ENCODE results near the gene CDK4.

Gene CDK4

GRCh38 chr12:57735952-57736740 lies 16.0 kb downstream of the CDK4 start:
- no peak for DNase-seq (ENCODE audit: low spot score in 2 of 2)
- H3K9me3 ChIP-seq, result no peaks in the 10 kb centered on the region
- in situ Hi-C loops (cut with MboI; ENCODE audit: low sequenced_read_pairs), result no loop called here
- H3K4me1 ChIP-seq, result no peaks in the 10 kb centered on the region
- H3K36me3 ChIP-seq (replicated peaks), result no peaks in the 10 kb centered on the region
- H3K4me3 ChIP-seq, result no peak overlapping the region
- peaks cover 5% of the 10 kb centered on the region; the same call in 1 of the 2 replicates for H3K27me3 ChIP-seq (ENCODE audit: low read depth)

GRCh38 chr12:57735198-57735855 lies 16.8 kb downstream of the CDK4 start:
- no peak for DNase-seq (ENCODE audit: low spot score in 2 of 2)
- Histone ChIP-seq H3K4me3 (no peak overlapping the region), H3K27me3 (ENCODE audit: low read depth) (peaks cover 3% of the 10 kb centered on the region; the same call in 1 of the 2 replicates), H3K36me3 (replicated peaks) (no peaks in the 10 kb centered on the region), H3K4me1 (no peaks in the 10 kb centered on the region), H3K9me3 (no peaks in the 10 kb centered on the region)
- in situ Hi-C loops (cut with MboI; ENCODE audit: low sequenced_read_pairs), result no loop called here

DNA sequence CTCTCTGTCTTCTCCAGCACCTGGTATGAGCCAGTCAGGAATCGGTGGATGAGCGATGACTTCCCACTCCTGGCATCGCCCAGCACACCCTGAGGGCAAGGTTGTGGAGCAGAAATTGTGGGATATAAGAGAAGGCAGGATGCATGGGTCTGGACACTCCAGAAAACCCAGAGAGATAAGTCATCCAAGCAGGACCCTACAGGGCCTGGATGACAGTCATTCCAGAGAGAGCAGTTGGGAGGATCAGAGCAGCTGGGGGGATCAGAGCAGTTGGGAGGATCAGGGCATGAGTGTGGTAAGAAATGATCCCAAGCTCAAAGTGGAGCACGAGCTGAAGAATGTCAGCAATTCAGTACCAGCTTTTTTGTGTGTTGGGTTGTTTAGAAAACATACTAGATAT lies 17.5 kb downstream of the CDK4 start:
- no peaks in the 10 kb centered on the region for H3K36me3 ChIP-seq (replicated peaks)

GRCh38 chr12:57733928-57734327 lies 18.2 kb downstream of the CDK4 start:
- in situ Hi-C loops (cut with MboI; ENCODE audit: low sequenced_read_pairs), result no loop called here
- Histone ChIP-seq H3K9me3 (no peaks in the 10 kb centered on the region), H3K27me3 (ENCODE audit: low read depth) (peaks cover 3% of the 10 kb centered on the region; the same call in 1 of the 2 replicates), H3K36me3 (replicated peaks) (no peaks in the 10 kb centered on the region), H3K4me3 (no peak overlapping the region), H3K4me1 (no peaks in the 10 kb centered on the region)
- DNase-seq (ENCODE audit: low spot score in 2 of 2), result no peak

More for the DNA sequence above, 17.5 kb downstream of the CDK4 start:
- DNase-seq (ENCODE audit: low spot score in 2 of 2), result no peak
- Histone ChIP-seq H3K4me1 (no peaks in the 10 kb centered on the region), H3K4me3 (no peak overlapping the region), H3K27me3 (ENCODE audit: low read depth) (peaks cover 3% of the 10 kb centered on the region; the same call in 1 of the 2 replicates), H3K9me3 (no peaks in the 10 kb centered on the region)
- in situ Hi-C loops (cut with MboI; ENCODE audit: low sequenced_read_pairs), result no loop called here

GRCh38 chr12:57732726-57733593 lies 19.1 kb downstream of the CDK4 start:
- H3K4me3 ChIP-seq, result no peak overlapping the region
- H3K36me3 ChIP-seq (replicated peaks), result no peaks in the 10 kb centered on the region
- peaks cover 3% of the 10 kb centered on the region; the same call in 1 of the 2 replicates for H3K27me3 ChIP-seq (ENCODE audit: low read depth)
- no peak for DNase-seq (ENCODE audit: low spot score in 2 of 2)
- in situ Hi-C loops (cut with MboI; ENCODE audit: low sequenced_read_pairs), result no loop called here
- H3K4me1 ChIP-seq, result no peaks in the 10 kb centered on the region
- no peaks in the 10 kb centered on the region for H3K9me3 ChIP-seq

GRCh38 chr12:57732270-57732669 lies 19.8 kb downstream of the CDK4 start:
- no peaks in the 10 kb centered on the region for H3K4me1 ChIP-seq
- H3K36me3 ChIP-seq (replicated peaks), result no peaks in the 10 kb centered on the region
- in situ Hi-C loops (cut with MboI; ENCODE audit: low sequenced_read_pairs), result no loop called here
- DNase-seq (ENCODE audit: low spot score in 2 of 2), result no peak
- no peak overlapping the region for H3K4me3 ChIP-seq
- no peaks in the 10 kb centered on the region for H3K9me3 ChIP-seq
- H3K27me3 ChIP-seq (ENCODE audit: low read depth), result peaks cover 3% of the 10 kb centered on the region; the same call in 1 of the 2 replicates

DNA sequence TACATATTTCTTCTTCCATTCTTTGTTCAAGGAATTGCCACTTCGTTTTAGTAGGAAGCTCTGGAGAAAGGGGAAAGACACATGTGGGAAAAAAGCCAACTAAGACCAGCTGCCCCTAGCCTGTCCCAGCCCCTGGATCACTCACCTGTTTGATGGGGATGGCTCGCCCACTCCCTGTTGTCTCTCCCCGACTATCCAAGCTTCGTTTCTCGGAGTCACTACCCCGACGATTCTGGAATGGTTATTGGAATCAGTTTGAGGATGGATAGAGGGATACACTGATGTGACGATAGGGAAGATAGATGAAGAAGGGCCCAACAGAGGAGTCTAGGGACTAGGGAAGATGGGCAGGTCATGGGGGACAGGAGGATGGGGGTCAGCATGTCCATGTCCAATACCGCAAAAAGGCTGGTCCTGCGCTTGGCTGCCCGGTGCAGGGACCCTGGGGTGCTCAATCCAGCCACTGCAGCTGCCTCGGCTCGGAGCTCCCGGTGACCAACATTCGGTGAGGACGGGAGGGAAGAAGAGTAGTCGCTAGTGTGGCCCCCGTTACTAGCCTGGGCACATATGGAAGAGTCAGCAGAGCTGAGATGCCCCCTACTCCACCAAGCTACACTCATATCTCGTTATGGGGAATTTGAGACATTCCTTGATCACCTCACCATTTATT lies 20.6 kb downstream of the CDK4 start:
- Histone ChIP-seq H3K9me3 (no peaks in the 10 kb centered on the region), H3K27me3 (ENCODE audit: low read depth) (peaks cover 3% of the 10 kb centered on the region; the same call in 1 of the 2 replicates), H3K4me1 (no peaks in the 10 kb centered on the region), H3K4me3 (no peak overlapping the region), H3K36me3 (replicated peaks) (no peaks in the 10 kb centered on the region)
- DNase-seq (ENCODE audit: low spot score in 2 of 2), result no peak
- in situ Hi-C loops (cut with MboI; ENCODE audit: low sequenced_read_pairs), result no loop called here

DNA sequence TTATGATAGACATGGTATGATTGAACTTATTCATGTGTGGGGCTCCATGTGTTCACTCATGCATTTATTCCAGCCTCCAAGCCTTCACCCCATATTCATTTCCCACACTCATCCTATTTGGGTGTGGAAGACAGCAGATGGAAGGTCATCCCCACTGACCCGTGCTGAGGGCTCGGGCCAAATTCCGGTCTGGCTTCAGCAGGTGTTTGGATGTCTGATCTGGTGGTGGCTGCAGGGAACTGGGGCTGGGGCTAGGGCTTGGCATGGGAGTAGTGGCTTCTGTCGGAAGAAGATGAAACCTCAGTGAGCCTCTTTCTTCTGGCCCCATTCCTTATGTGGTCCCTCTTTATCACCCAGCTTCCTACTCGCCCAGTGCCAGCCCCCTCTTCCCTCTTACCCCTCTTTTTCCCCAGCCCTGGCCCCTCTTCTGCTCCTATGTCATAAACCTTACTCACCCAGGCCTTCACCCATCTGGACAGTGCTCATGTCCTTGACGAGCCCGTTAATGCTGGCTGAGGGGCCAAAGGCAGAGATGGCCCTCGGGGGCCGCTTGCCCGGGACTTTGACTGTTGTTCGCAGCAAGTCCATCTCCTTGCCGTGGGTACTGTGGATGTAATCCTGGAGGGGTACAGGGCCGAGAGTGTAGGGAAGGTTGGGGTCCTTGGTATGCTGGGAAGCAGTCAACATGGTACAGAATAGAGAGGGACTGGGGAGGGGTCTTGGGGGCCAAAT lies 21.6 kb downstream of the CDK4 start:
- Histone ChIP-seq H3K36me3 (replicated peaks) (no peaks in the 10 kb centered on the region), H3K4me1 (no peaks in the 10 kb centered on the region), H3K27me3 (ENCODE audit: low read depth) (no peaks in the 10 kb centered on the region; the same call in 1 of the 2 replicates), H3K4me3 (no peak overlapping the region), H3K9me3 (no peaks in the 10 kb centered on the region)
- no peak for DNase-seq (ENCODE audit: low spot score in 2 of 2)
- in situ Hi-C loops (cut with MboI; ENCODE audit: low sequenced_read_pairs), result no loop called here

DNA sequence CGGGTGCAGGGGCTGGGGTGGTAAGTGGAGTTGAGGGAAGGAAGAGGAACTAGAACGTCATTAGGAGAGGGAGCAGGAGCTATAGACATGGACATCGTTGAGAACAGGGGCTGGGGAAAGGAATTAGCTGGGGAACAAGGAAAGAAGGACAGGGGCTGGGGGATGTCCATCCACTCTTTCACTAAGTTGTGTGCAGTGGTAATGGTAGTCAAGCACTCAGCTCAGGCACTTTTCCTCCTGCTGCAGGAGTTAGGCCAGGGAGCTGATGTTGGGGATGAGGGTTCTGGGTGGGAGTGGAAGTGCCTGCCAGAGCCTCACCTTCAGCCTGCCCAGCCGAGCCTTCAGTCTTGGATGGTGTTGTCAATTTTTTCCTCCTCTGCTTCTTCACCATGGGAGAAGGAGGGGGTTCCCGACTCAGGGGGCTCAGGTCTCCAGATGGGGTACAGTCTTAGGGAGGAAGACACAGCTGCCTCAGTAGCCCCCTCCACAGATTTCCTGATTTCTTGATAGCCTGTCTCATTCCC lies 22.7 kb downstream of the CDK4 start:
- Histone ChIP-seq H3K4me1 (no peaks in the 10 kb centered on the region), H3K4me3 (no peak overlapping the region), H3K9me3 (no peaks in the 10 kb centered on the region), H3K27me3 (ENCODE audit: low read depth) (no peaks in the 10 kb centered on the region; the same call in 1 of the 2 replicates), H3K36me3 (replicated peaks) (no peaks in the 10 kb centered on the region)
- in situ Hi-C loops (cut with MboI; ENCODE audit: low sequenced_read_pairs), result no loop called here
- no peak for DNase-seq (ENCODE audit: low spot score in 2 of 2)

DNA sequence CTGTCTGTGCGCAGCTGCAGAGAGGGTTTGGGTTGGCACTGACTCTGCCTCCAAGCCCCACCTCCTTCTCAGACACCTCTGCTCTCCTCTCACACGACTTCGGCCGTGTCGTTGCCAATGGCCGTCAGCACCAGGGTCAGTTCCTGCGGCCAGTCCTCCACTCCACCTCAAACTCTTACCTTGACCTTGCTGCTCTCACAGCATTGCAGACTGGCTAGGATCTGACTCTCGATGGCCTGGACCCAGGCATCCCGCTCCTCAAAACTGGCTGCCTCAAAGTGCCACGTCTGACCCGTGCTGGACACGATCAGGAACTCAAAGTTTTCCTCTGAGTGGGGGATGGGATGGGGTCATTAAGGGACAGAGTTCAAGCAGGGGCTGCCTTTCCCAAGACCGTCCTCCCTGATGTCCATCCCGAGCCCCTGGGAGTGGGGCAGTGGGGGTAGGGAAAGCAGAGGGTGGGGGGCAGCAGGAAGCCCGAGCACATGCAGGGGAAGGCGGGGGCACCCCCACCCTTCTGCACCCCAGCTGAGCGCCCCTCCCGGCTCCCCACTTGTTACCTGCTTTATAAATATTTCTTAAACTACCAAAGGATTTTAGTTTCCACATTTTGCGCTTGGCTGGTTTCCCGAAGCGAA lies 24.2 kb downstream of the CDK4 start:
- in situ Hi-C loops (cut with MboI; ENCODE audit: low sequenced_read_pairs), result no loop called here

GRCh38 chr12:57726884-57727757 lies 25.0 kb downstream of the CDK4 start:
- no peak for DNase-seq (ENCODE audit: low spot score in 2 of 2)
- no peaks in the 10 kb centered on the region; the same call in 1 of the 2 replicates for H3K27me3 ChIP-seq (ENCODE audit: low read depth)
- H3K9me3 ChIP-seq, result no peaks in the 10 kb centered on the region
- in situ Hi-C loops (cut with MboI; ENCODE audit: low sequenced_read_pairs), result no loop called here
- no peaks in the 10 kb centered on the region for H3K36me3 ChIP-seq (replicated peaks)
- no peaks in the 10 kb centered on the region for H3K4me1 ChIP-seq
- no peak overlapping the region for H3K4me3 ChIP-seq

More for the DNA sequence above, 24.2 kb downstream of the CDK4 start:
- Histone ChIP-seq H3K27me3 (ENCODE audit: low read depth) (no peaks in the 10 kb centered on the region; the same call in 1 of the 2 replicates), H3K4me1 (no peaks in the 10 kb centered on the region), H3K9me3 (no peaks in the 10 kb centered on the region), H3K4me3 (no peak overlapping the region), H3K36me3 (replicated peaks) (no peaks in the 10 kb centered on the region)
- DNase-seq (ENCODE audit: low spot score in 2 of 2), result no peak
